DOHH2 (cell line): ENCODE results near the gene LDAH.

Source experiments
- H3F3A ChIP-seq: fragments of 200-600 bp; sonication (generic), shearing (Covaris generic); 2 replicates; pipeline ENCODE4 v1.6.0; 2016; ENCODE audit warnings: antibody characterized with exemption, mild to moderate bottlenecking; ENCODE audit not compliant: control insufficient read depth, insufficient read depth
- H3K27ac ChIP-seq: fragments of 200-600 bp; sonication (generic); 2 replicates; pipeline ENCODE4 v1.5.1; 2014; ENCODE audit warnings: low read depth, mild to moderate bottlenecking, low read length, moderate library complexity
- H3K27me3 ChIP-seq: fragments of 200-600 bp; sonication (generic); 2 replicates; pipeline ENCODE4 v1.6.1; 2014; ENCODE audit warnings: mild to moderate bottlenecking, low read length, mixed read lengths; ENCODE audit not compliant: control insufficient read depth
- H3K36me3 ChIP-seq: fragments of 200-600 bp; sonication (generic); 2 replicates; pipeline ENCODE4 v1.6.1; 2014; ENCODE audit warnings: mild to moderate bottlenecking, low read length, moderate library complexity, mixed read lengths; ENCODE audit not compliant: control insufficient read depth
- H3K4me1 ChIP-seq: fragments of 200-600 bp; sonication (generic); 2 replicates; pipeline ENCODE4 v1.6.1; 2014; ENCODE audit warnings: mild to moderate bottlenecking, low read length, mixed read lengths; ENCODE audit not compliant: control insufficient read depth
- H3K4me2 ChIP-seq: fragments of 200-600 bp; sonication (generic); 2 replicates; pipeline ENCODE4 v1.6.0; 2014; ENCODE audit warnings: mild to moderate bottlenecking, low read length, moderate library complexity
- H3K4me3 ChIP-seq: fragments of 200-600 bp; sonication (generic); 2 replicates; pipeline ENCODE4 v1.5.1; 2014; ENCODE audit warnings: mild to moderate bottlenecking, low read length, mixed read lengths
- H3K79me2 ChIP-seq: fragments of 200-600 bp; sonication (generic); 2 replicates; pipeline ENCODE4 v1.6.1; 2014; ENCODE audit warnings: mild to moderate bottlenecking, low read length, mixed read lengths; ENCODE audit not compliant: control insufficient read depth
- H3K9me2 ChIP-seq: fragments of 200-600 bp; sonication (generic); replicated peaks from 2 replicates; pipeline ENCODE4 v1.6.1; 2014; ENCODE audit warnings: mild to moderate bottlenecking, low read length, mixed read lengths; ENCODE audit not compliant: control insufficient read depth
- H3K9me3 ChIP-seq: fragments of 200-600 bp; sonication (generic); 2 replicates; pipeline ENCODE4 v1.6.1; 2014; ENCODE audit warnings: antibody characterized with exemption, low read length, mixed read lengths; ENCODE audit not compliant: control insufficient read depth, insufficient read depth
- H4K20me1 ChIP-seq: fragments of 200-600 bp; sonication (generic); 2 replicates; pipeline ENCODE4 v1.6.0; 2014; ENCODE audit warnings: low read depth, mild to moderate bottlenecking, antibody characterized with exemption, low read length, moderate library complexity; ENCODE audit not compliant: control insufficient read depth, insufficient read depth
- EZH2phosphoT487 ChIP-seq: fragments of 200-600 bp; sonication (generic); IDR thresholded peaks from 2 replicates; pipeline ENCODE4 v1.6.1; 2017; ENCODE audit warnings: borderline replicate concordance, mild to moderate bottlenecking, antibody characterized with exemption, low read length, moderate library complexity, mixed read lengths
- TF ChIP-seq, protein P1 (sequence below): fragments of 200-600 bp; sonication (generic); IDR thresholded peaks from one replicate; pipeline ENCODE4 v1.5.1; 2014; ENCODE audit warnings: antibody characterized with exemption, mild to moderate bottlenecking, low read depth, low read length; ENCODE audit not compliant: poor library complexity, severe bottlenecking

Gene LDAH

DNA sequence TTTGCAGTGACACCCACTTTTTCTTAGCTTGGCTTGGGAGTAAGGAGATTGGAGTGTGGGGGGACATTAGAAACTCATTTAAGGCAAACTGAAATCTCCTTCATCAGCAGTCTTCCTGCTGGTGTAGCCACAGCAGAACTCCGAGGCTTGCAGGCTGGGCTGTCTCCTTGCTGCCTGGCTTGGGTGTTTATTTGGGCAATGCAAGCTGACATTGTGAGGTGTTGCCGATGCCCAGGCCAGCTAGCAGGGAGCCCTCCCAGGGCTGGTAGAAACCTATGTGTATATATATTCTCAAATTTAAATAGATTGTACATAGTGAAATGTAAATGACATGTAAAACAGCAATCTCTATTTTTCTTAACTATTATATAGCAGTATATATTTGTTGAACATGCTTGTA is 144.1 kb downstream of the LDAH start:
- Histone ChIP-seq H3K4me3 (no peak overlapping the region), H3K27me3 (no peaks in the 10 kb centered on the region), H3K9me2 (no peaks in the 10 kb centered on the region), H3K27ac (peak overlapping the region; percentile 93; the same call in 1 of the 2 replicates), H3K4me2 (peak overlapping the region; percentile 80; the same call in 1 of the 2 replicates), H3K36me3 (peaks cover 10% of the 10 kb centered on the region), H3K9me3 (no peaks in the 10 kb centered on the region), H3K4me1 (peaks cover 53% of the 10 kb centered on the region), H3F3A (peaks cover 26% of the 10 kb centered on the region), H4K20me1 (no peaks in the 10 kb centered on the region), H3K79me2 (no peaks in the 10 kb centered on the region)
- TF ChIP-seq, protein P1, sequence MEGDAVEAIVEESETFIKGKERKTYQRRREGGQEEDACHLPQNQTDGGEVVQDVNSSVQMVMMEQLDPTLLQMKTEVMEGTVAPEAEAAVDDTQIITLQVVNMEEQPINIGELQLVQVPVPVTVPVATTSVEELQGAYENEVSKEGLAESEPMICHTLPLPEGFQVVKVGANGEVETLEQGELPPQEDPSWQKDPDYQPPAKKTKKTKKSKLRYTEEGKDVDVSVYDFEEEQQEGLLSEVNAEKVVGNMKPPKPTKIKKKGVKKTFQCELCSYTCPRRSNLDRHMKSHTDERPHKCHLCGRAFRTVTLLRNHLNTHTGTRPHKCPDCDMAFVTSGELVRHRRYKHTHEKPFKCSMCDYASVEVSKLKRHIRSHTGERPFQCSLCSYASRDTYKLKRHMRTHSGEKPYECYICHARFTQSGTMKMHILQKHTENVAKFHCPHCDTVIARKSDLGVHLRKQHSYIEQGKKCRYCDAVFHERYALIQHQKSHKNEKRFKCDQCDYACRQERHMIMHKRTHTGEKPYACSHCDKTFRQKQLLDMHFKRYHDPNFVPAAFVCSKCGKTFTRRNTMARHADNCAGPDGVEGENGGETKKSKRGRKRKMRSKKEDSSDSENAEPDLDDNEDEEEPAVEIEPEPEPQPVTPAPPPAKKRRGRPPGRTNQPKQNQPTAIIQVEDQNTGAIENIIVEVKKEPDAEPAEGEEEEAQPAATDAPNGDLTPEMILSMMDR = no peak
- TF ChIP-seq EZH2phosphoT487 = no peak

DNA sequence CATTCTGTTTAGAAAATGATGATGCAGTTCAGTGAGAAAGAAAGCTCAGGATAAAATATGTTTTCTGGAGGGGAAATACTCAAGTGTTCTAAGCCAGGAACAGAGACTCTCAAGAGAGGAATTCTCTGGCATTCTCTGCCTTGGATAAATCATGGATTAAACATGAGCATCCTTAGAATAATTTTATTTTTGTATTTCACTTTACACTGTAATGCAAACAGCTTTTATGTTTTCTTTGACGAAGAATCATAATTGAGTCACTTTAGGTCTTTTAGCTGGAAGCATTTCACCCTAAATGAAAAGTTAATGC is 144.9 kb downstream of the LDAH start:
- H3K79me2 ChIP-seq = no peaks in the 10 kb centered on the region
- H4K20me1 ChIP-seq = no peaks in the 10 kb centered on the region
- peak overlapping the region; percentile 62 for H3K4me3 ChIP-seq
- H3K9me2 ChIP-seq = no peaks in the 10 kb centered on the region
- H3K36me3 ChIP-seq = peaks cover 8% of the 10 kb centered on the region
- peaks cover 26% of the 10 kb centered on the region for H3F3A ChIP-seq
- peaks cover 61% of the 10 kb centered on the region for H3K4me1 ChIP-seq
- H3K27ac ChIP-seq = peak overlapping the region; percentile 93
- no peaks in the 10 kb centered on the region for H3K9me3 ChIP-seq
- peak overlapping the region; percentile 80 for H3K4me2 ChIP-seq
- TF ChIP-seq, protein P1 = no peak
- no peak for TF ChIP-seq EZH2phosphoT487
- no peaks in the 10 kb centered on the region for H3K27me3 ChIP-seq

DNA sequence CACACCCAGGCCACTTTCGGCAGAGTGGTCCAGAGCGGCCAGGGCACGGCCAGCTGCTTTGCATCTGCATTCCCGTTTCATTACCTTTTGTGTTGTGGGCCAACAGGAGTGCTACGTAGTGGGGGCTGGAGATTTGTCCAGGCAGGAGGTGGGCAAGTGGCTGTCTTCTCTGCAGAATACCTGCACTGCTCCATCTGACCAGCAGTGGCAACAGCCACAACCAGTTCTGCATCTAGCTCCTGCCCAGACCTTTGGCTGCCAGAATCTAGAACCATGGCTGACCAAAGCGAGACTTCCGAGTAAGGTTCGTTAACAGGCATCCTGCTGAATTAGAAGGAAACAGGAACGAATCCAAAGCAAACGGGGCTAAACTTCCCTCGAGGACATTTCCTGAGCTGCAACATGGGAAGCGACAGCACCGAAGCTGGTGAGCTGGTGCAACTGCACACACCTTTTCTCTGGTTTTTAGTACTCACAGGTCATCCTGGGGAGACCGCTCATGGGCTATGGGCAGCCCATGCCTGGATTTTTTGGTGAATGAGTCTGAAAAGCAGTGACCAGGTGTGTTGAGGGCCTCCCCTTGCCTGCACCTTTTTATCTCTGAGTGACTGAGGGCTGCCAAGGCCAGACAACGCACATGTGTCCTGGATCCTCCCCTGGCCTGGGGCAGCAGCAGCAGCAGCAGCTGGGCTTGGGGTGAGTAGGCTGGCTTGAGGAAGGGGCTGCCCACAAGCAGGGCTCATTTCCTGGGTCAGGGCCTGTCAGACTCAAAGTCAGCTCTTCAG is 145.4 kb downstream of the LDAH start:
- Histone ChIP-seq H3K27ac (peak overlapping the region; percentile 93), H3K9me3 (no peaks in the 10 kb centered on the region), H3K36me3 (peaks cover 4% of the 10 kb centered on the region), H3K9me2 (no peaks in the 10 kb centered on the region), H3K79me2 (no peaks in the 10 kb centered on the region), H3K27me3 (no peaks in the 10 kb centered on the region), H3K4me1 (peaks cover 66% of the 10 kb centered on the region), H3K4me2 (peak overlapping the region; percentile 80), H3F3A (peaks cover 26% of the 10 kb centered on the region), H3K4me3 (peak overlapping the region; percentile 62), H4K20me1 (no peaks in the 10 kb centered on the region)
- TF ChIP-seq EZH2phosphoT487 = no peak
- TF ChIP-seq, protein P1 = peak; percentile 90
